GM21576 (cell line): ENCODE measurements around the gene EXOSC5.

Source experiments
- ATAC-seq: cut with Tn5 transposase; IDR thresholded peaks from one replicate; pipeline ENCODE4 v1.9.1; 2021; ENCODE audit warnings: mild to moderate bottlenecking, moderate library complexity; ENCODE audit not compliant: unreplicated experiment

The EXOSC5 gene

DNA sequence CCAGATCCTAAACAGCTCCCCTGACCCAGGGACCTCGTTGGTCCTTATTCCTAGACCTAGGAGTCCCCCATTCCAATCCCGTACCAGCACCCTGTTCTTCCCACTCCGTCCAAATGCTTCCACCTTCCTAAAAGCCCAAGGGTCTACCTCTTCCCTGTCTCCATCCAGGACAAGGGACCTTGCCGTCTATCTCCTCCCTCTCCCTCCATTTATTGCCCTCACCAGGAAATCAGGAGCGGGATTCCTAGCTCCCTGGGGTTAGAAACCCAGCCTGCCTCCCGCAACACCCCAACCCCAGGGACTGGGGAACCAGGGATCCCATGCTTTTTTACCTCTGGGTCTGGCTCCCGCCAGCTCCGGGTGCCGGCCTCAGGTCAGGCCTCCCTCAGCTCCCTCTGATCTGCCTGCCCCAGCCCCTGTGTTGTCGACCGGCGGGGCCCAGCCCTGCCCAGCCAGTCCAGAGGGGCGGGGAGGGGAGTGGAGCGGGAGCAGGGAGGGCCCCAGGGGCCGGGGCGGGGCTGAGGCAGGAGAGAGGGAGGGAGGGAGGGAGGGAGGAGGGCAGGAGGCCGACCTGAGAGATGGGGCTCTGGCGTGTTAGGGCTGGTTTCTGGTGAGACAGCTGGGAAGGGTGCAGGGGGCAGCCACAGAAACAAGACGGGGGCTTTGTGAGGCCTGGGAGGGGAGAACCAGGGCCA, 29.9 kb upstream of the EXOSC5 start, which contains the start of gene B3GNT8:
Gene B3GNT8 (minus strand): TSS at position 423 of the 695 bp plus-strand sequence. CDS start 596 bp downstream, outside the sequence.
- no peak for ATAC-seq

DNA sequence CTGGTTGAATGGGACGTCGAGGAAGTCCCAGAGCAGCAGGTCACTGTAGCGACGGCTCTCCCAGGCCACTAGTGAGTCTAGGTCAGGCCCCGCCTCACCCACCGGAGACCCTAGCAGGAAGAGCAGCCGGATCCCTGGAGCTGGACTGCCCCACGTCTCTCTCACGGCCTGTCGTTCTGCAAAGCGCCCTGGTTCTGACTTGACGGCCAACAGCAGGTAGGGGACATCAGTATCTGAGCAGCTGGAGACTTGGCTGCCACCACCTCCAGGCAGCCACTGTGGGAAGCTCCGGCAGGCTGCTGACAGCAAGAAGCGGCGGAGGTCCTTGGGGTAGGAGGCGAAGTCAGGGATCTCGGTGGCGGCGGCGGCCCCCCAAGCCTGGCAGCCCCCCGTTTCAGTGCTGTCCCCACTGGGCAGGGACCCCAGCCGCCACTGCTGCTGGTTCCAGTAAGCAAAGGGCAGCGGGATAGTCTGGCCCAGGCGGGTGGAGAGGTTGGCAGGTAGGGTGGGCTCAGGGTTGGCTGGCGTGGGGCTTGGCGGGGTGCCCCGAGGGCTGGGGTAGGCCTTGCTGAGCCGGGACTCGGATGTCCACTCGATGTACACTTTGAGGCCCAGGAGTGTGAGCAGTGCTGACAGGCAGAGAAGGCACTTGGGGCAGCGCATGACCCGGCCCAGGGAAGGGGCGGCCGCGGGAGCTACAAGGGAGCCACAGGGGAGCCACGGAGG, 29.1 kb upstream of the EXOSC5 start:
- no peak for ATAC-seq

DNA sequence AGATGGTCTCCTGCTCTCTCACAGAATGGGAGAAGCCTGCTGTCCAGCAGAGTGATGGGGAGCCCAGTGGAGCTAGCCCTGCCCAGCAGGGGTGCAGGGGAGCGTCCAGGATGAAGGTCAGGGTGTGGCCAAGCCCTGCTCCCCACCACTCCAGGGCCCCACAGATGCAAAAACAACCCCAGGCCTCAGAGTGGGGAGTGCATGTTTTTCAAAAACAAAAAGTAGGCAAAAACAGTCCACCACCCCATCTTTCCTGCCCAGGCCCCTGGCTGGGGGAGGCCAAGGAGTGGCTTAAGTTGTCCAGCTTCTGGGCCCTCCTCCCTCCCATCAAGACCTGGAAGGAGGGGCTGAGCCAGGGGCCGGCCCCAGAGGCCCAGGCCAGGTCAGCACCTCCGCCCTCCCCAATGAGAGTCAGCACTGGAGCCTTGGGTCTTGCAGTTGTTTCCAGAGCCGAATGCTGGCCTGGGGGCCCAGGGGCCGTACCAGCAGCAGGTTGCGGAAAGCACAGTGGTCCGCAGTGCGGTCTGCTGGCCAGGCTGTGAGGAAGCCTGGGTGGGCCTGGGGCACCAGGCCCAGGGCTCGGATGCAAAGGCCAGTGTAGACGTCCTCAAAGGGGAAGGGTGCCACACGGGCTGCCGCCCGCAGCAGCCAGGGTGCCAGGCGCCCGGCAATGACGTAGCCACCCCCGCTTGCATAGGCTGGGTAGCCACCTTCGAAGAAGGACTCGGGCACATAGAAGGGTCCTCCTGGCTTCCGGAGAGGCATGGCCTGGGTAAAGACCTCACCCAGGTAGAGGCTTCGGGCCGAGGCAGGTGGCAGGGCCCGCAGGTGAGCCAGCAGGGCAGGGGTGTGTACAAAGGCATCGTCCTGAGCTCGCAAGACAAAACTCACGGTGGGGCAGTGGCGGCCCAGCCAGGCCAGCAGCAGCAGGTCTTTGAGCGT, 28.3 kb upstream of the EXOSC5 start:
- no peak for ATAC-seq

DNA sequence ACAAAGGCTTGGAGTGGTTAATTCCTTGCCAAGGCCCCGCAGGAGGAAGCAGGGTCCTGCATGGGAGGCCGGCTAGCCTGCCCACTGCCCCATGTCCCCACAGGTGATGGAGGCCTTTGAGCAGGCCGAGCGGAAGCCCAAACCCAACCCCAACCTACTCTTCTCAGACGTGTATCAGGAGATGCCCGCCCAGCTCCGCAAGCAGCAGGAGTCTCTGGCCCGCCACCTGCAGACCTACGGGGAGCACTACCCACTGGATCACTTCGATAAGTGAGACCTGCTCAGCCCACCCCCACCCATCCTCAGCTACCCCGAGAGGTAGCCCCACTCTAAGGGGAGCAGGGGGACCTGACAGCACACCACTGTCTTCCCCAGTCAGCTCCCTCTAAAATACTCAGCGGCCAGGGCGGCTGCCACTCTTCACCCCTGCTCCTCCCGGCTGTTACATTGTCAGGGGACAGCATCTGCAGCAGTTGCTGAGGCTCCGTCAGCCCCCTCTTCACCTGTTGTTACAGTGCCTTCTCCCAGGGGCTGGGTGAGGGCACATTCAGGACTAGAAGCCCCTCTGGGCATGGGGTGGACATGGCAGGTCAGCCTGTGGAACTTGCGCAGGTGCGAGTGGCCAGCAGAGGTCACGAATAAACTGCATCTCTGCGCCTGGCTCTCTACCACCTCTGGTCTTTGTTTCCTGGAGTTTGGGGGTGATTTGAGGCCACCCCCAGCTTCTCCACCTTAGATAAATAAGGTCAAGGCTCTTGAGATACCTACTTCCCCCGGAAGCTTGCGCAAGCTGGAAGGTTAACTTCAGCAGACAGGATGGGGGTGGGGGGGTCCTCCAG, 27.4 kb upstream of the EXOSC5 start:
- no peak for ATAC-seq

- no peak for ATAC-seq
These were observed 25.8 kb upstream of the EXOSC5 start for GRCh38 chr19:41422955-41423354.

- no peak for ATAC-seq
These were observed 25.3 kb upstream of the EXOSC5 start for GRCh38 chr19:41422456-41422855.

- no peak for ATAC-seq
These were observed 24.8 kb upstream of the EXOSC5 start for GRCh38 chr19:41421973-41422372.

DNA sequence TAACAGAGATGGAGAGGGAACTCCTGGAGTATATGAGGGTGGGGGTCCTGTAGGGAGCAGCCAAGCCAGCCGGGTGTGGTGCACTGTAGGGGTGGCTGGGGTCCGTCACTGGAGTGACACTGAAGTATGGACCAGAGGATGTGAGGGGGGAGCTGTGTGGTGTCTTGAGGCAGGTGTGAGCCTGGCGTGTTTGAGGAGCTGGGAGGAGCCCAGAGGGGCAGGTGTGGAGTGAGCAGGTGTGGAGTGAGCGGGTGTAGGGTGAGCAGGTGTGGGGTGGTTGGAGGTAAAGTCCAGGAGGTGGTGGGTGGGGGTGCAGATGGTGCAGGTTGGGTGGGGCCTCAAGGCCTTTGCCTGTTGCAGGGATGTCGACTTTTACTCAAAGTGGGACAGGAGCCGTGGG, 24.2 kb upstream of the EXOSC5 start:
- ATAC-seq = no peak

DNA sequence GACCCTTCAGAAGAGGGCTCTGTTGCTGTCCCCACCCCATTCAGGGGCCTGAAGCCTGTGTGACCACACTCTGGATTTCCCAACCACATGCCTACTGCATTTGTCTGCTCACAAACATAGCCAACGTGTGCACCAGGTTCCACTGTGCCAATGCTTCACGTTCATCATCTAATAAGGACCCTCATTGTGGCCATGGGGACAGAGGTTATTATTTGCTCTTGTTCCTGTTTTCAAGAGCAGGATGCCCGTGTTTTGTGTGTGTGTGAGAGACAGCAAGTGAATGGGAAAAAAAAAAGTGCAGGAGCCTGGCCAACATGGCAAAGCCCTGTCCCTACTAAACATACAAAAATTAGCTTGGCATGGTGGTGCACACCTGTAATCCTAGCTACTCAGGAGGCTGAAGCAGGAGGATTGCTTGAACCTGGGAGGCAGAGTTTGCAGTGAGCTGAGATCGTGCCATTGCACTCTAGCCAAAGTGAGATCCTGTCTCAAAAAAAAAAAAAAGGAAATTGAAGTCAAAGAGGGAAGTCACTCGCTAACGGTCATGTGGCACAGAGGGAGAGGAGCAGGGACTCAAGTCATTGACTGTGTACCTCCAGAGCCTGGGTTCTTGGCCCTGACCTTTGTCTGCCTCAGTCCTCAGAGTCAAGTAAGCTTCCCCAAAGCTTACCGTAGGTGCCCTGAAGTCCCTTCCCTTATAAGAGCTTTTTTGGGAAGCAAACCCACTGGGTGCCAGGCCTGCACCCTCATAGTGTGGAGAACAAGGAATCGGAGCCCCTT, 23.1 kb upstream of the EXOSC5 start:
- ATAC-seq = no peak

- no peak for ATAC-seq
These were observed 19.1 kb upstream of the EXOSC5 start for GRCh38 chr19:41416194-41416674.

DNA sequence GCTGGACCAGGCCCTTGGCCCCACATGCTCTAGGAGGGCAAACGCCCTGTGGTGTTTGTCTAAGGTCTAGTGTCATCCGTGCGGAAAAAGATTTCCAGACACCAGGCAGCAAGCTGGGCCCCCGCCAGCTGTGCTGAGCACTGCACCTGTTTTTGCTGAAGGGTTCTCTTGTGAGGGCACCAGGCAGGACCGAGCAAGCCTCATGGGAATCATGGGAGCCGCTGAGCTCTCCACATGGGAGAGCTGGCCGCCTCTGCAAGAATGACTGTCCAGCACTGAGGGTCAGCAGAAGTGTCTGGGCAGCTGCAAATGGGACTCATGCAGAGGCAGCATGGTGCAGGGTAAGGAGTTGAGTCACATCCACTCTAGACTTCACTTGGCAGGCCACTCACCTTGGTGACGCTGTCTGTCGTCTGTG, 18.0 kb upstream of the EXOSC5 start:
- no peak for ATAC-seq

DNA sequence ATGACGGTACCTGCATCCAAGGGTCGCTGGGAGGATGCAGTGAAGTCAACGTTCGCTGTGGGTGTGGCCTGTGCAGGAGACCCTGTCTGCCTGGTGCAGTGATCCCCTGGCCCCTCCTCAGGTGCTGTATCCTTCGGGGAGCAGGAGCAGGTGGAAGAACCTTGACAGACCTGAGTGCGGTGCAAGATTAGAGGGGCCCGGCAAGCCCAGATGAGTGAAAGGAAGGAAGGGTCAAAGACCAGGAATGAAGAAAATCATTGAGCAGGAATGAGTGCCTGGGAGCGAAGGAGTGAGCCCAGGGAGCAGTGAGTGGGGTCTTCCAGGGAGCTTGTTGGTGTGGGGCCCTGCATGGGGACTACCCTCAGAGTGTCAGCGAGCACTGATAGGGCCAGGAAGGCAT, 17.3 kb upstream of the EXOSC5 start:
- no peak for ATAC-seq

- no peak for ATAC-seq
These were observed 16.8 kb upstream of the EXOSC5 start for GRCh38 chr19:41413947-41414346.

DNA sequence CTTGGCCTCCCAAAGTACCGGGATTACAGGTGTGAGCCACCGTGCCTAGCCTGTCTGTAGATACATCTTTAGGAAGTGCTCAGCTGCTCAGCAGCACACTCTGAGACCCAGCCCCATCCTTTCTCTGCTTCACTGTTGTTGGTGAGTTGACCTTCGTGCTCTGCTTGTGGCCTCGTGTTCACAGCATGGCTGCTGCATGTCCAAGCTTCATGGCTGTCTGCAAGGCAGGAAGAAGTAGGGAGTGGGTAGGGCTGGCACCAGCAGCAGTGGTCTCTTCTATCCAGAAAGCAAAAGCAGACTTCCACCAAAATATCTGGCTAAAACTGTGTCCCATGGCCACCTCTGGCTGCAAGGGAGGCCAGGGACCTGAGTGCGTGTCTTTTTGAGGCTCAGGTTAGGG, 15.8 kb upstream of the EXOSC5 start:
- ATAC-seq = no peak

DNA sequence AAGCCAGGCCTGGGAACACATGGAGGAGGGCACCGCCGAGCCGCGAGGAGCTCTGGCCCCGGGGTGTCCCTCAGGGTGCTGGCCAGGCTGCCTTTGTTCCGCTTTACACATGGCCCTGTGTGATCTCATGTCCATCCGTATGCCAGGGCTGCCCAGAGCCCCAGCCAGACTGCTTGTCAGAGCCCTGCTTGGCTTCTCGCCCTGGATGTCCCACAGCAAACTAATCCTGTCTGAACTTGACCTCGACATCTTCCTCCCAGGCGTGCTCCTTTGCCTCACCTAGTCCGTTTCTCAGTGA, 14.8 kb upstream of the EXOSC5 start:
- ATAC-seq = no peak

DNA sequence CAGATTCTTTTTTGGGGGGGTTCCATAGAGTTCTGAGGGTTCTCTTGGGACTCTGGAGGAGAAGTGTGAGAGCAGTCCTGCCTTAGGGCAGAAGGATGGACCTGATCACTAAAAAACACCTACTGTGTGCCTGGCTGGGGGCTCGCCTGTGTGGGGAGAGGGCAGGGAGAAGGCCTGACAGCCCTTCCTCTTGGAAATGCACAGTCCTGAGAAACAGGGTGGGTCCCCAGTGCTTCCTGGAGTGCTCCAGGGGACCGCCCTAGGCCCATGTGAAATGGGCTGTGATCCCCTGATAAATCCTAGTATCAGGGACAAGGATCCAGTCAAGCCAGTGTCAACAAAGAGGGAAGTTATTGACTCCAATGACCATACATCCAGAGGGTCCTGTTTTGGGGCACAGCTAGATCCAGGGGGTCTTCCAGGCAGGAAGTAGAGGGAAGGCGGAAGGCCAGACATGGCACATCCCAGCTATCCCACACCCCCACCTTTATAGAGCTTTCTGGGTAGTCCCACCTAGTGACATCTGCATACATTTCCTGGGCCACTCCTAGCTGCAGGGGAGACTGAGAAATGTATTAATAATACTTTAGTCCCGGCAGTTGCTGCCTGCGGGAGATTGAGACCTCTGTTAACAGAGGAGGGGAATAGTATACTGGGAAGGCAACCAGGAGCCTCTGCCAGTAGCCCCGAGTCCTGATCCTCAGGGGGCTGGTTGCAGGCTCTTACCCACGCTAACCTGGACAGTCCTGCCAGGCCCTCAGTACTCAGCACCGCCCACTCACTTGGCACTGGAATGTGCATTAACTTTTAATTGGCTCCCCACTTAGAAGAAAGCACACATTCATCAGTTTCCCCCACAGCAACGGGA, 14.2 kb upstream of the EXOSC5 start:
- no peak for ATAC-seq

DNA sequence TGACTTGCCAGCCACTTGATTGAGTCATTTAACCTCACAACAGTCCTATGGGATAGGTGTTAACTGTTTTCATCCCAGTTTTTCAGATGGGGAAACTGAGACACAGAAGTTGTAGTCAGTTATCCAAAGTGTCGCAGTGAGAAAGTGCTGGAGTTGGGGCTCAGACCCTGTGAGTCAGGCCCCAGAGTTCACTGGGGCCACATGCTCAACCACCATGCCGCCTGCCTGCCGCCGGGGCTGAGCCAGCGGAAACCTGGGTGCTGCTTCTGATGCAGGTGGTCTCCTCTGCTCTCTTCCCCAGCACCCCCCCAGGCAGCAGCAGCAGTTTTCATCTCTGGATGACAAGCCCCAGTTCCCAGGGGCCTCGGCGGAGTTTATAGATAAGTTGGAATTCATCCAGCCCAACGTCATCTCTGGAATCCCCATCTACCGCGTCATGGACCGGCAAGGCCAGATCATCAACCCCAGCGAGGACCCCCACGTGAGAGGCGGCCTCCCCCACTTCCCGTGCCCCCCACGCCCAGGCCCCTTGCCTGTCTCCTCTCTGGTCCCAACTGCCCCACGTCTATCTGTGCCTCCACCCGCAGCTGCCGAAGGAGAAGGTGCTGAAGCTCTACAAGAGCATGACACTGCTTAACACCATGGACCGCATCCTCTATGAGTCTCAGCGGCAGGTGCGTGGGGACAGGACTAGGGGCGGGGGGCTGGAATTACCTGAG, 13.3 kb upstream of the EXOSC5 start:
- no peak for ATAC-seq

DNA sequence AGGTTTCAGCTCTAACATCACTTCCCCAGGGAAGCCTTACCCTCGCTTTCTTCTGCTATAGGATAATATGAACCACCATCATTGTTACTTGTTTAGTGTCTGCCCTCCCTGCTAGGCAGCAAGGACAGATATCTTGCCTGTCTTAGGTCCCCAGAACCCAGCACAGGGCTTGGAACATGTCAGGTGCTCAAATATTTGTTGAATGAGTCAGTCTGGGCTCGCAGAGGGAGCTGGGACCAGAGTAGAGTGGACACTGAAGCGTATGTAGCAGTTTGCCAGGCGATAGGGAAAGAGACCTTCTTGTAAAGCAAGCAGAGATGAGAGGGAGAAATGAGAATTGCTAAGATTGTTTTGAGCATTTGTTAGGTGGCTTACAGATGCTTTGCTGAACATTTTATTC, 12.1 kb upstream of the EXOSC5 start:
- ATAC-seq = no peak
